Stimulated activated CD4-positive, alpha-beta T cell treated with anti-CD3 and anti-CD28 coated beads, TNF-alpha, amount 100 ng/mL, for 24 hours (primary cell): ENCODE results near the gene SLC35F5.
A peak's percentile ranks its signal among the peaks of the same experiment; 100 is the strongest.
"Not testable (repeated sequence)": the region's sequence is repeated elsewhere in the genome, so short reads cannot be mapped to it uniquely, and the experiment has no call there.

Experiments used
- DNase-seq, 3 experiments: peaks; one replicate each; pipeline ENCODE4 v3.0.0-alpha.2; 2020; ENCODE audit warnings: low read depth in 3 of 3

SLC35F5 gene, protein sequence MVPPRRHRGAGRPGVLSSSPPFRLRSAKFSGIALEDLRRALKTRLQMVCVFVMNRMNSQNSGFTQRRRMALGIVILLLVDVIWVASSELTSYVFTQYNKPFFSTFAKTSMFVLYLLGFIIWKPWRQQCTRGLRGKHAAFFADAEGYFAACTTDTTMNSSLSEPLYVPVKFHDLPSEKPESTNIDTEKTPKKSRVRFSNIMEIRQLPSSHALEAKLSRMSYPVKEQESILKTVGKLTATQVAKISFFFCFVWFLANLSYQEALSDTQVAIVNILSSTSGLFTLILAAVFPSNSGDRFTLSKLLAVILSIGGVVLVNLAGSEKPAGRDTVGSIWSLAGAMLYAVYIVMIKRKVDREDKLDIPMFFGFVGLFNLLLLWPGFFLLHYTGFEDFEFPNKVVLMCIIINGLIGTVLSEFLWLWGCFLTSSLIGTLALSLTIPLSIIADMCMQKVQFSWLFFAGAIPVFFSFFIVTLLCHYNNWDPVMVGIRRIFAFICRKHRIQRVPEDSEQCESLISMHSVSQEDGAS

GRCh38 chr2:113756355-113757137 is at the start of gene SLC35F5:
Gene SLC35F5, minus strand, starts transcription at chr2:113756642. Its CDS starts 233 bp downstream, at chr2:113756409.
- DNase-seq = peak; percentile 83 to 93 (median 90)

DNA sequence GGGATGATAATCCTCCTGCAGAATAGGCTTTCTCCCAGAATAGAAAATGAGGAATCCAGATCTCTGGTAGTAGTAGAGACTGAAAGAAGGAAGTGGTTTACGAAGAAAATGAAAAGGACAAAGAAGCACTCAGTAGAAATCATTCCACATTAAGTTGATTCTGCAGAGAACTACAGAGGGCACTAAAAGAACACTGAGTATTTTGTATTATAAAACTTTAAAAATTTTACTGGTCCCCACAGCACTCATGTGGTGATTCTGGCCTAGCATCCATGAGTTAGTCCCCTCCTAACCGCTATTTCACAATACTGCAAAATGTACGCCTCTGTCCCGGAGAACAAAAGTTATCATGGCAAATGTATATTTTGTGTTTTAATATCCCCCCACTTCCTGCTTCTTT is 42.9 kb upstream of the SLC35F5 start:
- DNase-seq = no peak

DNA sequence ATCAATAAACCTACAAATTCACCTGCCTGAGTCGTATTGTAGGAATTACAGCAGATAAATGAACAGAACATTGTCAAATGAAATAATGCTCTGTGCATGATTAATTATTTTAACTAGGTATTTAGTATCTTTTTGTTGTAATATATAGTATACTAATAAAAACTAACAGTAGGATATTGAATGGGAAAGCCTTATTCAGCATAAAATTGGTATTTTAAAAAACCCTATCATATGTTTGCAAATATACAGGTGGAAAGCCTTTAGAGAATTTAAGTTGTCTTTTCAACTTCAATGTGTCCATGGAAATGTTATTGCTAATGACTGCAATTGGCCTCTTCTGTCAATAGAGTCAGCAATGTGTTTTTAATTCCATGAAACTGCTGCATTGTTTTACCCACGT is 40.8 kb upstream of the SLC35F5 start:
- DNase-seq = no peak

DNA sequence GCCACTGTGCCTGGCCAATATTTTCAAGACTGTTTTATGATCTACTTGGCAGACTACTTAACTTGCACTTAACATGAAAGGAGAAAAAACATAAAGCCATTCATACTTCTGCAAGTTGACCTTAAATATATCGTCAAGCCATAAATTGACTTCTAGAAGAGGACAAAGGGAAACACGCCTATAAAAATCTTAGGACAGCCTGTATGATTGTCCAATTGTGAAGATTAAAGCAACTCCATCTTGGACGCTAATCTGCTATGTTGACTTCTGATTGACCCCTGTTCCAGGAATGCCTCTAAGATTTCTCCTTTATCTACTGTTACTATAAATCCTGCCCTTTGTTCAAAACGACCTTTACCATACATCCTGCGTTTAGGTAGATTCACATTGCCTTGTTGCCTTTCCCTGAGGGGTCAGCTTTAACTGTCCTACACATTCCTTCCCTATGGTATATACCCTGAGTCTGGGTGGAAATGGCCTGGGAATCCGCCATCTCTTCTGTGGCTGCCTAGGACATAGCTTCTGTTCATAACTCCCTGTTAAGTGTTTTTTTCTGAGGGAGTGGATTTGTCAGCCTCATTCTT is 40.2 kb upstream of the SLC35F5 start:
- DNase-seq = no peak

GRCh38 chr2:113795405-113795920 is 39.0 kb upstream of the SLC35F5 start:
- DNase-seq = no peak

- no peak for DNase-seq
Measured at GRCh38 chr2:113791697-113792590, 35.5 kb upstream of the SLC35F5 start.

- DNase-seq = no peak
Measured at GRCh38 chr2:113784823-113785744, 28.6 kb upstream of the SLC35F5 start.

DNA sequence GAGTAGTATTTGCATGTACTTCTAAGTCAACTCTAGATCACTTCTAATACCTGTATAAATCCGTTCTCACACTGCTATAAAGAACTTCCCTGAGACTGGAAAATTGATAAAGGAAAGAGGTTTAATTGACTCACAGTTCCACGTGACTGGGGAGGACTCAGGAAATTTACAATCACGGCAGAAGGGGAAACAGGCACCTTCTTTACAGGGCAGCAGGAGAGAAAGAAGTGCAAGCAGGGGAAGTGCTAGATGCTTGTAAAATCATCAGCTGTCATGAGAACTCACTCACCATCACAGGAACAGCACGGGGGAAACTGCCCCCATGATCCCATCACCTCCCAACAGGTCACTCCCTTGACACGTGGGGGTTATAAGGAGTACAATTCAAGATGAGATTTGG is 24.0 kb upstream of the SLC35F5 start:
- DNase-seq = no peak

DNA sequence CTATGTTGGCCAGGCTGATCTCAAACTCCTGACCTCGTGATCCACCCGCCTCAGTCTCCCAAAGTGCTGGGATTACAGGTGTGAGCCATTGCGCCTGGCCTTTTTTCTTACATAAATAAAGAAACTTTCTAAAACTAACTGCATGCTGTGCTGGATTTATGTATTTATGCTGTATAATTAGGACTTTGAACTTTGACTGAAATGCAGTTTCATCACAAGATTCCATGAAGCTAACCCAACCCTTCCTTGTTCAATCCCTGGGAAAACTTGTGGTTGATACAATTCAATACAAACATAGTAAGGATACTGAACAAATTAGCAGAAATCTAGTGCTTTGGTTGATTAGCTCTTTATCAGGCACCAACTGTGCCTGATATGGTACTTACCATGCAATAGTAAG is 20.9 kb upstream of the SLC35F5 start:
- no peak for DNase-seq

DNA sequence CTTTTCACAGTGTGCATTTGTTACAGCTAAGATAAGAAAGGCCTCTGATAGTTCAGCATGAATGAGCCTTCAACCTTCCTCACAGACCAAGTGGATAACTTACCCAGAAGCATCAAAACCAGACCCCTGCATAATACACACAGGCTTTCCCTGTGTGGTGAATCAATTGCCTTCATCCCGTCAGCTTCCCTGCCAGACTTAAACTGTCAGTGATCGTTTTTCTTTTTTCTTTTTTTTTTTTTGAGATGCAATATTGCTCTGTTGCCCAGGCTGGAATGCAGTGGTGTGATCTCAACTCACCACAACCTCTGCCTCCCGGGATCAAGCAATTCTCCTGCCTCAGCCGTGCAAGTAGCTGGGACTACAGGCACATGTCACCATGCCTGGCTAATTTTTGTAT is 20.5 kb upstream of the SLC35F5 start:
- DNase-seq = no peak

- not testable (repeated sequence) for DNase-seq
Measured at GRCh38 chr2:113774616-113775015, 18.2 kb upstream of the SLC35F5 start.

- DNase-seq = no peak
Measured at GRCh38 chr2:113770929-113771328, 14.5 kb upstream of the SLC35F5 start.

GRCh38 chr2:113769555-113769954 is 13.1 kb upstream of the SLC35F5 start:
- no peak for DNase-seq

DNA sequence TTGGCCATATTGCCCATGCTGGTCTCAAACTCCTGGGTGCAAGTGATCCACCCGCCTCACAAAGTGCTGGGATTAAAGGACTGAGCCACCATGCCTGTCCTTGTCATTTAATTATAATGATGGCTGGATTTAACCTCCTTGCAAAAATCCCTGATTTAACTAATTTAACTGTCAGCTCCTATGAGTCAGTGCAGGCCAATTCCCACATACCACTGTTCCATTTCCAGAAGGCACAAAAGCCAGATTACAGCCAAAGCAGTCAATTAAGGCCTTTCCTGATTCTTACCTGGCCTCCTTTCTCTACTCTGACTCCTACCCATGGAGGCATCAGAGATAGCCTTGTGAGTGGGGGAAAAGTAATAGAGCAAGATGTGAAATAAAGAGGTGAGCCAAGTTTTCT is 12.3 kb upstream of the SLC35F5 start:
- DNase-seq = no peak

- no peak for DNase-seq
Measured at GRCh38 chr2:113767811-113768460, 11.5 kb upstream of the SLC35F5 start.

DNA sequence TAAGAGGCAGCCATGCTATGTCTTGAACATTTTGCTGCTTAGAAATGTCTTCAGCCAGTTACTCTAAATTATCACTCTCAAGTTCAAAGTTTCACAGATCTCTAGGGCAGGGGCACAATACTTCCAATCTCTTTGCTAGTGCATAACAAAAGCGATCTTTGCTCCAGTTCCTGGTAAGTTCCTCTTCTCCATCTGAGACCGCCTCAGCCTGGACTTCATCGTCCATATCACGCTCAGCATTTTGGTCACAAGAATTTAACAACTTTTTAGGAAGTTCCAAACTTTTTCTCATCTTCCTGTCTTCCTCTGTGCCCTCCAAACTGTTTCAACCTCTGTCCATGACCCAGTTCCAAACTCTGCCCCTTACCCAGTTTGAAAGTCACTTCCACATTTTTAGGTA is 8.8 kb upstream of the SLC35F5 start:
- no peak for DNase-seq

- no peak for DNase-seq
Measured at GRCh38 chr2:113762377-113763118, 6.1 kb upstream of the SLC35F5 start.

DNA sequence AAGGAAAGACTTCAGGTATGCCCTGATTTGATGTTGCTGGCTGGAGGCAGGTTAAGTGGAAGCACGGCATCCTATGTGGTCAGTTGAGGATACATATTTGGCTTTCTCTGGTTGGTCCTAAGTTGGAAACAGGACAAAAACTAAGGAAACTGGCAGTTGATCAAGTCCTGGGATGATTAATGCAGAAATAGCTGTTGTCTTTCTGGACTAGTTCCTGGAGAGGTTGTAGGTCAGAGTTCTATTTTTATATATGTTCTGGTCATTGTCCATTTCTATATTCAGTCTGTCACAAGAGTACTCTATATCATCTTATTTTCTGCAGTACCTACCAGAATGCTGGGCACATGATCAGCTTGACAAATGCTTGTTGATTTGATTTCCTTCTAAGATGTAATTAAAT is 4.0 kb upstream of the SLC35F5 start:
- no peak for DNase-seq

DNA sequence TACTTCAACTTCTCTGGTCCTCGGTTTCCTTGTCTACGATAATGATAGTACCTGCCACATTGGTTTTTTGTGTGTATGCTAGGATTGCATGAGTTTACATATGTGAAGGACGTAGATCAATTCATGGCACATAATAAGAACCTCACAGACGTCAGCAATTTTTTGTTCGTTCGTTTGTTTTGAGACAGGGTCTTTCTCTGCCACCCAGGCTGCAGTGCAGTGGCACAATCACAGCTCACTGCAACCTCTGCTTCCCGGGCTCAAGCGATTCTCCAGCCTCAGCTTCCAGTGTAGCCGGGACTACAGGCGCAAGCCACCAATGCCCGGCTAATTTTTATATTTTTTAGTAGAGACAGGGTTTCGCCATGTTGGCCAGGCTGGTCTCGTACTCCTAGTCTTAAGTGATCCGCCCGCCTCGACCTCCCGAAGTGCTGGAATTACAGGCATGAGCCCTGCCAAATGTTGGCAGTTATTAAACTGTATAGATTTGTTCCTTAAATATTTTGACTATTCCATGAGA is 756 bp upstream of the SLC35F5 start:
- DNase-seq = no peak
